GM18520 (cell line): Measurements from ENCODE around the gene TRRAP.
A peak's percentile ranks its signal among the peaks of the same experiment; 100 is the strongest.
"Not testable (repeated sequence)": the region's sequence is repeated elsewhere in the genome, so short reads cannot be mapped to it uniquely, and the experiment has no call there.

Source experiments
- ATAC-seq: cut with Tn5 transposase; IDR thresholded peaks from one replicate; pipeline ENCODE4 v1.9.1; 2021; ENCODE audit not compliant: unreplicated experiment

TRRAP gene

DNA sequence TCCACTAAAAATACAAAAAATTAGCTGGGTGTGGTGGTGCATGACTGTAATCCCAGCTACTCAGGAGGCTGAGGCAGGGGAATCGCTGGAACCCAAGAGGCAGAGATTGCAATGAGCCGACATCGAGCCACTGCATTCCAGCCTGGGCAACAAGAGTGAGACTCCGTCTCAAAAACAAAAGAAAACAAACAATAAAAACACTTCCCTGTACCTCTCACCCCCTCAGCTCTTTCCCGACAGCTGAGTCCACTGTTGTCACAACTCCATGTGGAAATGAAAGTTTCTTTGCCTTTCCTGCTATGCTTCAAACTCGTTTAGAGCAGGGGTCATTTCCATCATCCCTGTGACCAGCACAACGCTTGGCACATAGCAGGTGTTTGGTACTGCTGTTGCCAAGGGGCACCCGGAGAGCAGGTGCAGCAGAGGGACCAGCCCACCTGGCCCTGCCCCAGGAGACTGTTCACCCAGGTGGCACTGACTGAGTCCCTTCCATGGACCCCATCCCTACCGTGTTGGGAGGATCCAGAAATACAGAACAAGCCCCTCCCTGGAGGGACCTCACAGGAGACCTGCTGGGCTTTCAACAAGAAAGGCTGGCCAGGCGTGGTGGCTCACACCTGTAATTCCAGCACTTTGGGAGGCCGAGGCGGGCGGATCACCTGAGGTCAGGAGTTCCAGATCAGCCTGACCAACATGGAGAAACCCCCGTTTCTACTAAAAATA, 13.4 kb upstream of the TRRAP start:
- no peak for ATAC-seq

DNA sequence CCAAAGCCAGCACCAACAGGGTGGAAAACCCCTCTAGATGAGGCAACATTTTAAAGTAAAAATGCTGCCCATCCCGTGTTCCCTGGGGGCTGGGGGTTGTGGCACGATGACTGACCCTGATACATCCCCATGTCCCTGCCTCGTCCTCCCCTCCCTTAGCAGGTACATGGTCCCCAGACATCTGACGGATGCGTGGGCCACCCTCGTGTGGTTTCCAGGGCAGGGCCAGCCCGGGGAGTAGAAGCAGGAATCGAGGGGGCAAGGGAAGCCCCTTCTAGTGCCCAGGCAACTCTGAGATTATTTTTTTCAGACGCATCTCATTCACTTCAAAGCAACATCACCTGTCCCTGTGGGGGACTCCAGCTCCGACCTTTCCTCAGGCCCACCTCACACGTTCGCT, 12.0 kb upstream of the TRRAP start:
- no peak for ATAC-seq

DNA sequence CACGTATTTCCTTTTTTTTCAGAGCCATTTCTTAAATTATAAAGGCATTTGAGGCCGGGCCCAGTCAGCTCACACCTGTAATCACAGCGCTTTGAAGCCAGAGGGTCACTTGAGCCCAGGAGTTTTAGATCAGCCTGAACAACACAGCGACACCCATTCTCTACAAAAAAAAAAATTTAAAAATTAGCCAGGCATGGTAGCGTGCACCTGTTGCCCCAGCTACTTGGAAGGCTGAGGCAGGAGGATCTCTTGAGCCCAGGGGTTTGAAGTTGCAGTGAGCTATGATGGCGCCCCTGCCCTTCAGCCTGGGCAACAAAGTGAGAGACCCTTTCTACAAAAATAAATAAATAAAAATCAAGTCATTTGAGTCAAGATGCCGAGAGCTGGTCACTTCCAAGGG, 11.6 kb upstream of the TRRAP start:
- no peak for ATAC-seq

DNA sequence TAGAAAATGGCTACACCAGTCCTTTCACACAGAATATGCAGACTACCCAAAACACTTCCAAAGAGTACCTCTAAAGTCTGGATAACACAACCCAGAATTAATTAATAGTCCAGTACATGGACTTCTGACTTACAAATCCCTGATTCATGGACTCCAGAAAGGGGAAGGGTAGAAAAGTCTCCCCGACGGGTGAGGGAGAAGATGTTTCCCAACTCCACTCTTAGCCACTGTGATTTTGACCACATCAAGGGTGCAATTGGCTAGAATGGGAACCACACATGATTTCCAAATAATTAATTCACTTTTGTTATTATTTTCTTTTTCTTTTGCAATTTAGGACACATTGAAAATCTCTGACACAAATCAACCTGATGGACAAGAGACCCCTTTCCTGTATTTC, 9.9 kb upstream of the TRRAP start:
- no peak for ATAC-seq

- no peak for ATAC-seq
These were observed 9.2 kb upstream of the TRRAP start for GRCh38 chr7:98869027-98869596.

DNA sequence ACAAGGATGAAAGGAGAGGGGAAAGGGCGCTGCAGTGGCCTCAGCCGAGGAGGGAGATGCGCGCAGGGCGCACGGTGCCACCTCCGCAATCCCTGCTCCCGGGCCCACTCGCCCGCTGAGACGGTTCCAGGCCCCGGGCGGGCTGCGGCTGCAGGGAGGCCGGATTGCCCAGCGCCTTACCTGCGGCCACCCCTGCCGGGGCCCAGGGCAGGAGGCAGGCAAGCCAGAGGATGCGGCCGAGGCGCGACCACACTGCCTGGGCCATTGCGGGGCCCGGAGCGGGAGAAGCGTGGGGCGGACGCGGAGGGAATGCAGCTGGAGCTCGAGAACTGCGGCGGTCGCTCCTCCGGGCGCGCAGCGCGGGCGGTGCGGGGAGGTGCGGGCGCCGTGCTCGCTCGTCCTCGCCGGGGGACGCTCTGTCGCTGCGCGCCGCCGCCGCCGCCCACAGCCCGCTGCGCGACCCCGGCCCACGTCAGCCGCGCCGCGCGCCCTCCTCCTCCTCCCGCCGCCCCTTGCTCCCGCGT, 8.7 kb upstream of the TRRAP start, which contains the start of gene TMEM130:
Gene TMEM130 (minus strand): TSS at position 418 of the 524 bp plus-strand sequence. CDS start 153 bp downstream, at position 265.
- ATAC-seq = no peak

DNA sequence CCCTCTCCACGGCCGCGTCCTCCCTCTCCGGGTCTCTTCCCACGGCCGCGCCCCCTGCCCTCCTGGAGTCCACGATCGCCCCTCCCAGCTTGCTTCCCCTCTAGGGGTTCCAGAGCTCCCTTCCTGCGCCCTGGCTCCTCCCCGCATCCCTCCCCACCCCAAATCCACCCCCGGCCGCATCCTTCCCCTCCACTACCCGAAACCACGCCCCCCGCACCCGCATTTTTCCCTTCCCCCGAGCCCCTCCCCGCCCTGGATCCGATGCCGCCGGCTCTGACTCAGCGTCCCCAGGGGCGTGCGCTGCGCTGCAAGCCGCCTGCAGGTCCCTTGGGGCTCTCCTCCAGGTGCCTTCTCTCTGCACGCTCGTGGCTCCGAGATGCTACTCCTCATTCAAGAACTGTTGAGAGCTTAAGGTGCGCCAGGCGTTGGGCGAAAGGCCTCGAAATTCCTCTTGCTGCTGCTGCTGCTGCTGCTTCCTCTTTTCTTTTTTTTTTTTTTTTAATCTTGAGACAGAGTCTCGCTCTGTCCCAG, 8.1 kb upstream of the TRRAP start:
- no peak for ATAC-seq

- ATAC-seq = no peak
These were observed 7.4 kb upstream of the TRRAP start for GRCh38 chr7:98870807-98871491.

DNA sequence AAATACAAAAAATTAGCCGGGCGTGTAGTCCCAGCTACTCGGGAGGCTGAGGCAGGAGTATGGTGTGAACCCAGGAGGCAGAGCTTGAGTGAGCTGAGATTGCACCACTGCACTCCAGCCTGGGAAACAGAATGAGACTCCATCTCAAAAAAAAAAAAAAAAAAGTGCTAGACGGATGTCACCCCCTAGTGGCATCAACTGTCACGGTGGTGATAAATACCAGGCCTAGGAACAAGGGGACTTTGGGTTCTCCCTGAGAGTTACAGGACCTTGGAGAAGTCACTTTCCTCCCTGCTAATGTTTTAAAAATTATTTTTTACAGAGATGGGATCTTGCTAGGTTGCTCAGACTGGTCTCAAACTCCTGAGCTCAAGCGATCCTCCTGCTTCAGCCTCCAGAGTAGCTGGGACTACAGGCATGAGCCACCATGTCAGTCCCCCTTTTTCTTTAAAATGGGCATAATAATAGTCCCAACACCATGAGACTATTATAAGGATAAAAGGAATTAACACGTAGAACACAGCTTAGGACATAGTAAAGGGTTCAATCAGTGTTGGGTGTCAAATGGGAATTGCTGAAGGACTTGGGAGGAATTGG, 5.9 kb upstream of the TRRAP start:
- no peak for ATAC-seq

DNA sequence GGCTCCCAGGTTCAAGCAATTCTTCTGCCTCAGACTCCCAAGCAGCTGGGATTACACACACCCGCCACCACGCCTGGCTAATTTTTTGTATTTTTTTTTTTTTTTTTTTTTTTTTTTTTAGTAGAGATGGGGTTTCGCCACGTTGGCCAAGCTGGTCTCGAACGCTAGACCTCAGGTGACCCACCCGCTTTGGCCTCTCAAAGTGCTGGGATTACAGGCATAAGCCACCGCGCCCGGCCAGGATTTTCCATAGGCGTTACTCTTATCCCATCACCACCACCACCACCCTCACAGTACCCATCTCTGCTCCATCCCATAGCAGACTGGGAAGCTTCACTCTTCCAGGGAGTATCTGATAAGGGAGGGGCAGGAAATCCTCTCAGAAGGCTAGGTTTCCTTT, 4.7 kb upstream of the TRRAP start:
- not testable (repeated sequence) for ATAC-seq

DNA sequence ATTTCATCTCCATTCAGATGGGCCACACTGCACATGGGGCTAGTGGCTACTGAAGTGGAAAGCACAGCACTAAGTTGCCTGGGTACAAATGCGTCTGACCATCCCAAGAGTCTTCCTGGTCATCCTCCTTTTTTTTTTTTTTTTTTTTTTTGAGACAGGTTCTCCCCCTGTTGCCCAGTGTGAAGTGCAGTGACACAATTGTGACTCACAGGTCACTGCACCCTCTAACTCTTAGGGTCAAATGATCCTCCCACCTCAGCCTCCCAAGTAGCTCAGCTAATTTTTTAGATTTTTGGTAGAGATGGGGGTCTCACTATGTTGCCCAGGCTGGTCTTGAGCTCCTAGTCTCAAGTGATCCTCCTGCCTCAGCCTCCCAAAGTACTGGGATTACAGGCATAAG, 3.4 kb upstream of the TRRAP start:
- no peak for ATAC-seq

- ATAC-seq = no peak
These were observed 2.8 kb upstream of the TRRAP start for GRCh38 chr7:98875501-98875900.

GRCh38 chr7:98877146-98877545, 1.2 kb upstream of the TRRAP start:
- ATAC-seq = no peak

- no peak for ATAC-seq
These were observed 504 bp upstream of the TRRAP start for GRCh38 chr7:98877692-98878364.

DNA sequence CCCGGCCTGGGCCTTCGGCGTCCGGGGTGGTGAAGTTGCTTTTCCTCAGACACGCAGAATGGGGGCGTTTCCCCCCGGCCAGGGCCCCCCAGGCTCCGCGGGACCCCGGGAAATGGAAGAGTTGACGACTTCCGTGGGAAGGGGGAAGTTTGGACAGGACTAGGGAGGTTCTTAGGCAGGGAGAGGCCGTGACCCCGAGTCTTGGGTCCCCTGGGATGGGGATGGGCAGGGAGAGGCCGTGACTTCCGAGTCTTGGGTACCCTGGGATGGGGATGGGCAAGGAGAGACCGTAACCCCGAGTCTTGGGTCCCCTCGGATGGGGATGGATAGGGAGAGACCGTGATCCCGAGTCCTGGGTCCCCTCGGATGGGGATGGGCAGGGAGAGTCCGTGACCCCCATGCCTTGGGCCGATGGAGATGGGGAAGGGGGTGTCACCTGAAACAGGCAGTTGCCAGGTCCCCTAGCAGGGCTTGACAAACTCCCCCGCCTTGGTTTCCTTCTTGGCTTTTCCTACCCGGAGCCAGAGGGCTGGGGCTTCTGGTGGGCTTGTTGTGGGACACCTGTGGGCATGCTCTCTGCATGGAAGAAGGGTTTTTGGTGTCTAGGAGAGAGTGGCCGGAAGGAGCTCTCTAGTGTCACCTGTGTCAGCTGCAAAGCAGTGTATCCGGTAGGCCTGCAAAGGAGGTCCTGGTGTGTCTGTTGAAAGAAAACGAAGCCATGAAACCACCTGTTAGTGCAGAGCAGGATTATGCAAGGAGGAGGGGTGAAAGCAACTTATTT, 1.1 kb downstream of the TRRAP start:
- peak; percentile 69 for ATAC-seq

- ATAC-seq = no peak
These were observed 1.6 kb downstream of the TRRAP start for GRCh38 chr7:98879979-98880315.

DNA sequence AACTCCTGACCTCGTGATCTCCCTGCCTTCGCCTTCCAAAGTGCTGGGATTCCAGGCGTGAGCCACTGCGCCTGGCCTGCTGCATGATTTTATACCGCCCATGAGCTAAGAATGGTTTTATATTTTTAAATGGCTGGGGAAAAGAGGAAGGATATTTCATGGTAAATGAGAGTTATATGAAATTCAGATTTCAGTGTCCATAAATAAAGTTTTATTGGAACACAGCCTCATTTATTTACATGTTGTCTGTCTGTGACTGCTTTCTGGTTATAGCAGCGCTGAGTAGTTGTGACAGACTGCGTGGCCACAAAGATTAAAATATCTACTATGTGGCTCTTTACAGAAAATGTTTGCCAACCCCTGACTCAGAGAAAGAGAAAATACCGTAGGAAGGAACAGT, 2.2 kb downstream of the TRRAP start:
- no peak for ATAC-seq

DNA sequence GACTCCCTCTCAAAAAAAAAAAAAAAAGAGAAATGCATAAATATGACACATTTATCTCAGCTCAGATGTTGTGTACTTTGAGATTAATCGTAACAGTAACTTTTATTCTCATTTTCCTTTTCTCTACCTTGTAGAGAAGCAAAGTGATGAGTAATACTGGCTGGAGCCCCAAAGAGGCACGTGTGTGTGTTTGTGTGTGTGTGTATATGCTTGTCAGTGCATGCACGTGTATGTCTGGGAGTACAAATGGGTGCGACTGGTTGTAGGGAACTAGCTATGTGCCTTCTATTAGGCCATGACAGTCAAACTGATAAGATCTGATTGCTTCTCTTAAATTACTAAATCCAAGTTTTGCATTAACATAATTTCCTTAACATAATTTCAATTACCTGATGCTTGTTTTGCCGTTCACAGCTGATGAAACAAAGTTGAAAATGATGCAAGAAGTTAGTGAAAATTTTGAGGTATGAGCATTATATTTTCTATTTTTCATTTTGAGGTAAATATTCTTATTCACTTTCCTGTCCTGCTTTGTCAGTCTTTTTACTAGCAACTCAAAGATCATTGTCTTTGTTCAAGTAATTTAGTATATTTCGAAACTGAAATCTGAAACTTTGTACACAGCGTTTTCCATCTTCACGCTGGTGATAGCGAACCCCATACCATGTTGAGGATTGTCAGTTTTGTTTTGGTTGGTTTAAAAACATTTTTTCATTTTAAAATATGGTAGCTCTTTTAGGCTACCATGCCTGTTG, 3.4 kb downstream of the TRRAP start:
- ATAC-seq = no peak

DNA sequence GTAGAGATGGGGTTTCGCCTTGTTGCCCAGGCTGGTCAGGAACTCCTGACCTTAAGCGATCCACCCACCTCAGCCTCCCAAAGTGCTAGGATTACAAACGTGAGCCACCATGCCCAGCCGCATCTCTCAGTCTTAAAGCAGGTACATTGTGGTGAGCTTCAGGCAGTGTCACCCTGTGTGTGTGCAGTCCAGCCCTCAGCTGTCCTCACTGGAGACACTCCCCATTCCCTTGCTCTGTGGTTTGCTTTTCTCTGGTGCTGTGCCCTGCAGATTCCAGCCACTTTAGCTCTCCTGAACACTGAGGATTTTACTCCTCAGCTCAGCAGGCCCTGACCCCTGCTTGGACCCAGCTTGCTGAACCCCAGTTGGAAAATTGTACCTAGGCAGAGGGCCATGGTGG, 6.1 kb downstream of the TRRAP start:
- ATAC-seq = no peak

DNA sequence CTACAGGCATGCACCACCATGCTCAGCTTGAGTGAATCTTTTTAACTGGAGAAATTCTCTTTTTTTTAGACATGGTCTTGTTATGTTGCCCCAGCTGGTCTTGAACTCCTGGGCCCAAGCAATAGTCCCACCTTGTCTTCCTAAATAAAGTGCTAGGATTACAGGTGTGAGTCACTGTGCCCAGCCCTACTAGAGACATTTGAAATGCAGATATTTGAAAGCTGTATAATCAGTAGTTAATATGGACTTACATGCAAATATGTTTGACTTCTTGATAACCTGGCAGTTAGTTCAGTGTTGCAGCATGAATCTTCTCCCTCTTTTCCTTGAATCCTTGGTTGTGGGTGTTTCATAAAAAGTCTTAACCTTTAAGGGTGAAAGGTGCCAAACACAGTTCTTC, 8.7 kb downstream of the TRRAP start:
- no peak for ATAC-seq
